BE2C (cell line): ENCODE data around the gene PEX3.

ENCODE experiments used
- DNase-seq: peaks from one replicate; pipeline ENCODE4 v3.0.0-alpha.2; 2020
- H3K27me3 ChIP-seq: fragments of 250-450 bp; sonication (Bioruptor Pico); 2 replicates; pipeline ENCODE4 v1.5.1; 2020; ENCODE audit warnings: mild to moderate bottlenecking
- H3K36me3 ChIP-seq: fragments of 250-450 bp; sonication (Bioruptor Pico); 2 replicates; pipeline ENCODE4 v1.5.1; 2020; ENCODE audit warnings: mild to moderate bottlenecking
- H3K4me1 ChIP-seq: fragments of 250-450 bp; sonication (Bioruptor Pico); 2 replicates; pipeline ENCODE4 v1.5.1; 2020
- H3K4me3 ChIP-seq: 2 replicates; pipeline ENCODE4 v1.5.1; 2011; ENCODE audit warnings: low read depth, low read length
- H3K9me3 ChIP-seq: fragments of 250-450 bp; sonication (Bioruptor Pico); 2 replicates; pipeline ENCODE4 v1.5.1; 2020
- TF ChIP-seq, protein P1 (sequence below): IDR thresholded peaks from 2 replicates; pipeline ENCODE4 v1.5.1; 2012; ENCODE audit warnings: mild to moderate bottlenecking, low read depth, low read length

The PEX3 gene

GRCh38 chr6:143496974-143497373 lies 46.4 kb downstream of the PEX3 start:
- Histone ChIP-seq H3K4me3 (no peak overlapping the region), H3K4me1 (no peaks in the 10 kb centered on the region), H3K27me3 (no peaks in the 10 kb centered on the region), H3K36me3 (peaks cover 17% of the 10 kb centered on the region), H3K9me3 (no peaks in the 10 kb centered on the region)
- DNase-seq = no peak
- TF ChIP-seq, protein P1, sequence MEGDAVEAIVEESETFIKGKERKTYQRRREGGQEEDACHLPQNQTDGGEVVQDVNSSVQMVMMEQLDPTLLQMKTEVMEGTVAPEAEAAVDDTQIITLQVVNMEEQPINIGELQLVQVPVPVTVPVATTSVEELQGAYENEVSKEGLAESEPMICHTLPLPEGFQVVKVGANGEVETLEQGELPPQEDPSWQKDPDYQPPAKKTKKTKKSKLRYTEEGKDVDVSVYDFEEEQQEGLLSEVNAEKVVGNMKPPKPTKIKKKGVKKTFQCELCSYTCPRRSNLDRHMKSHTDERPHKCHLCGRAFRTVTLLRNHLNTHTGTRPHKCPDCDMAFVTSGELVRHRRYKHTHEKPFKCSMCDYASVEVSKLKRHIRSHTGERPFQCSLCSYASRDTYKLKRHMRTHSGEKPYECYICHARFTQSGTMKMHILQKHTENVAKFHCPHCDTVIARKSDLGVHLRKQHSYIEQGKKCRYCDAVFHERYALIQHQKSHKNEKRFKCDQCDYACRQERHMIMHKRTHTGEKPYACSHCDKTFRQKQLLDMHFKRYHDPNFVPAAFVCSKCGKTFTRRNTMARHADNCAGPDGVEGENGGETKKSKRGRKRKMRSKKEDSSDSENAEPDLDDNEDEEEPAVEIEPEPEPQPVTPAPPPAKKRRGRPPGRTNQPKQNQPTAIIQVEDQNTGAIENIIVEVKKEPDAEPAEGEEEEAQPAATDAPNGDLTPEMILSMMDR = no peak

GRCh38 chr6:143498428-143498827 lies 47.8 kb downstream of the PEX3 start:
- Histone ChIP-seq H3K4me3 (no peak overlapping the region), H3K4me1 (no peaks in the 10 kb centered on the region), H3K36me3 (peaks cover 17% of the 10 kb centered on the region), H3K9me3 (no peaks in the 10 kb centered on the region), H3K27me3 (no peaks in the 10 kb centered on the region)
- DNase-seq = no peak
- TF ChIP-seq, protein P1 = no peak

GRCh38 chr6:143501851-143502250 lies 51.2 kb downstream of the PEX3 start:
- no peaks in the 10 kb centered on the region for H3K4me1 ChIP-seq
- peaks cover 24% of the 10 kb centered on the region for H3K36me3 ChIP-seq
- H3K4me3 ChIP-seq = no peak overlapping the region
- no peaks in the 10 kb centered on the region for H3K27me3 ChIP-seq
- H3K9me3 ChIP-seq = no peaks in the 10 kb centered on the region
- TF ChIP-seq, protein P1 = no peak; the same call in 1 of the 2 replicates
- no peak for DNase-seq

DNA sequence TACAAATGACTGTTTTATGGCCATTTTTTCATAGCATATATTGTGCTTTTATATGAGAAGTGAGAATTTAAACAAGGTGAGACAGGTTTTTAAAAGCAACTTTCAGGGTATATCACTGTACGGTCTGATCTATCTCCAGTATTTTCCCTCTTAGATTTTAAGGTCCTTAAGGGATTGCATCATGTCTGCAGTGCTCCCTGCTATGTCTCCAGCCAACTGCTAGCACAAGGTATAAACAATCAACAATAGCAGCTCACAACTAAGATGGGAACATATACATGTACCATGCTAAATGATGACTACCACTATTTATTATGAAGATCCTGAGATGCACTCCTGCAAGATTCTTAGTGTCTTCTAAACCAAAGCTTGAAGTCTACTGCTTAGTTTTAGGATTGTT lies 53.8 kb downstream of the PEX3 start:
- Histone ChIP-seq H3K36me3 (peaks cover 11% of the 10 kb centered on the region), H3K9me3 (no peaks in the 10 kb centered on the region), H3K27me3 (no peaks in the 10 kb centered on the region), H3K4me3 (no peak overlapping the region), H3K4me1 (no peaks in the 10 kb centered on the region)
- TF ChIP-seq, protein P1 = no peak
- no peak for DNase-seq

DNA sequence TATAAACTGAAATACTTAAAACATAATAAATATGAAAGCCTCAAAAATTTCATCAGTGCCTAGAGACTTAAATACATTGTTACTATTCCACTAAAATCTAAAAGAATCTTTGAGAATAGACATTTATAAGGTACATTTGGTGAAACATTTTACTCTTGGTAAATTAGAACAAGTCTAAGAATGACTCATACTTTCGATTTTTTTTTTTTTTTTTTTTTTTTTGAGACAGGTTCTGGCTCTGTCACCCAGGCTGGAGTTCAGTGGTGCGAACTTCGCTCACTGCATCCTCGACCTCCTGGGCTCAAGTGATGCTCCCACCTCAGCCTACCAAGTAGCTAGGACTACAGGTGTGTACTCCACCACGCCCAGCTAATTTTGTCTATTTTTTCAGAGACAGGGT lies 54.5 kb downstream of the PEX3 start:
- no peak for DNase-seq
- Histone ChIP-seq H3K4me3 (no peak overlapping the region), H3K27me3 (no peaks in the 10 kb centered on the region), H3K9me3 (no peaks in the 10 kb centered on the region), H3K36me3 (peaks cover 11% of the 10 kb centered on the region), H3K4me1 (no peaks in the 10 kb centered on the region)
- TF ChIP-seq, protein P1 = no peak

DNA sequence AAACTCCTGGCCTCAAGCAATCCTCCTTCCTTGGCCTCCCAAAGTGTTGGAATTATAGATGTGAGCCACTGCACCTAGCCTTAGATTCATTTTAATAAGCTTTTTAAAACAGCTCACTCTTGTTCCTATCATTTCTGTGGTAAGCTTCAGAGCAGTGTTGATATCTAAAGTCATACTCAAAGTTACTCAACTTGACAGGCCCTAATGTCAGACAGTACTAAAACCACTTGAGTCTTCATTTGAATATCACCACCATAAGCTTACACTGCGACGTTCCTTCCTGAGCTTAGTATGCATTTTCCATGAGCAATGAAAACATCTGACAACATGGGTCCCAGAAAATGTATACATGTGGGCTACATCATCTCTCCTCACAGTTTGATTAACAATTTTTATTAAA lies 54.9 kb downstream of the PEX3 start:
- H3K36me3 ChIP-seq = peaks cover 11% of the 10 kb centered on the region
- TF ChIP-seq, protein P1 = no peak
- no peaks in the 10 kb centered on the region for H3K9me3 ChIP-seq

More for the DNA sequence above, 54.9 kb downstream of the PEX3 start:
- no peak for DNase-seq
- Histone ChIP-seq H3K27me3 (no peaks in the 10 kb centered on the region), H3K4me1 (no peaks in the 10 kb centered on the region), H3K4me3 (no peak overlapping the region)
